ENCODE results near the gene NEMP1. TPM values are rescaled to one million over a fixed set of nuclear protein-coding genes. Genes with fewer than 3 reads are reported as not detected.
"Not testable (repeated sequence)": the region's sequence is repeated elsewhere in the genome, so short reads cannot be mapped to it uniquely, and the experiment has no call there.

The NEMP1 gene
- 14.6 and 14.9 TPM in 2 replicates for total RNA-seq (2014; rRNA removed; shearing (Covaris generic); ENCODE audit: low replicate concordance)

GRCh38 chr12:57078519-57079404 is at the start of gene NEMP1:
Gene NEMP1 (minus strand): TSS chr12:57078791. CDS start chr12:57078745, 46 bp downstream.
- Histone ChIP-seq H3K27me3 (no peaks in the 10 kb centered on the region), H3K36me3 (peaks cover 17% of the 10 kb centered on the region), H3K9me3 (no peaks in the 10 kb centered on the region), H3K4me3 (peak within 1 kb of the TSS; percentile 86)
- peak; percentile 99 for DNase-seq

- H3K4me3 ChIP-seq = peak within 1 kb of the TSS; percentile 96
- peak; percentile 83 for DNase-seq
- peaks cover 20% of the 10 kb centered on the region for H3K36me3 ChIP-seq
- no peaks in the 10 kb centered on the region for H3K27me3 ChIP-seq
- no peaks in the 10 kb centered on the region for H3K9me3 ChIP-seq
These were observed 49.3 kb upstream of the NEMP1 start, which contains the start of gene LRP1 for GRCh38 chr12:57127726-57128518. Gene LRP1 (plus strand): TSS chr12:57128483. CDS start chr12:57128965, 482 bp downstream.

DNA sequence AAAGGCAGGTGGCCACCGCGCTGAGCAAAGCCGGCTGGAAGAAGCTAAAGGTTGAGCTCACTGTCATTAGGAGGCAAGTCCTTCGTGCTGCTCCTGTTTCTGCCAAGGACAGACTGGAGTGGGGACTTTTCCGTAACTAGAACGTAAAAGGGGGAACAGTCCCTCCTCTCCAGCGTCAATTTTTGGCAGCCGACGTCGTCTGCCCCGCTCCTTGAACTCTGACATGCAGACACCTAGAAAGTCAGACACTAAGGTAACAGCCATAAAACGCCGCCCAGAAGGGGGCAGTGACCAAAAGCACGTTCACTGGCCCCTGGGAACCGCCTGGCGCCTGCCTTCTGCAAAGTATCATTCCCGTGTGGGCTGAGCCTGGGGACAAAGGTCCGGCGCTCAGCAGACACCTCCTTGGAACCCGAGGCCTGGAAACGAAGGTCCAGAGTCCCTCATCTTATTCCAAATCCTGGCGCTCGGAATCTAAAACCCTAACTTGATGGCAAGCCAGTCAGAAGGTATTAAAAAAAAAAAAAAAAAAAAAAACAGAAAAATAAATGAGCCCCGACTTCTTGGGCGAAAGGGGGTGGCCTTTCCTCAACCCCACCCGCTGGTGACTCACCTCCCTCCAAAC is 48.6 kb upstream of the NEMP1 start:
- peak; percentile 37 for DNase-seq

DNA sequence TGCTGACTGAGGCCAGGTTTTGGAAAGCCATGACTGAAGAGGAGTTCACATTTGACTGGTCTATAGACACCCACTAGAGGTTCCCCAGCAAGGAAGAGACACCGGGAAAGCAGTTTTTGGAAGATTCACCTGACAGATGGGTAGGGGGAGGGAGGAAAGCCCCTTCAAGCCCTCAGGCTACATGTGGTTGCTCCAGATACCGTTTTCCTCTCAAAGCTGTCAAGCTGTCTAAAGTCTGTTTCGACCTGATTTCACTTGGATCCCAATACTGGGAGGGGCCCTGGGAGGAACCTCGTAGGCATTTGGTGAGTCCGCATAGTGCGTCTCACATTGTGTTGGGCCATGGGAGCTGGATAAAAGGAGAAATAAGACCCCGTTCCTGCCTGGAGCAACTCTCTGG is 48.0 kb upstream of the NEMP1 start:
- H3K27me3 ChIP-seq = no peaks in the 10 kb centered on the region
- DNase-seq = no peak
- no peaks in the 10 kb centered on the region for H3K9me3 ChIP-seq
- H3K36me3 ChIP-seq = peaks cover 9% of the 10 kb centered on the region
- H3K4me3 ChIP-seq = no peak overlapping the region

More for the DNA sequence above, 48.6 kb upstream of the NEMP1 start:
- Histone ChIP-seq H3K27me3 (no peaks in the 10 kb centered on the region), H3K36me3 (peaks cover 15% of the 10 kb centered on the region), H3K4me3 (peak overlapping the region; percentile 96), H3K9me3 (no peaks in the 10 kb centered on the region)

DNA sequence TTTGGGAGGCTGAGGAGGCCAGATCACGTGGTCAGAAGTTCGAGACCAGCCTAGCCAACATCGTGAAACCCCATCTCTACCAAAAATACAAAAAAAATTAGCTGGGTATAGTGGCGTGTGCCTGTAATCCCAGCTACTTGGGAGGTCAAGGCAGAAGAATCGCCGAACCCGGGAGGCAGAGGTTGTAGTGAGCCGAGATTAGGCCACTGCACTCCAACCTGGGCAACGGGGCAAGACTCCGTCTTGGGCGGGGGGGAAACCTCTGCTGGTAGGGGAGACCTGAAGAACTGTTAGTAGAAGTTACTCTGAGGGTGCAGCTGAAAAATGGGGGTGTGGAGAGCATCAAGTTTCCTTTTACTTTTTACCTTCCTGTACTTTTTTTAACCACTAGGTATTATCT is 47.5 kb upstream of the NEMP1 start:
- Histone ChIP-seq H3K9me3 (no peaks in the 10 kb centered on the region), H3K4me3 (no peak overlapping the region), H3K36me3 (peaks cover 5% of the 10 kb centered on the region), H3K27me3 (no peaks in the 10 kb centered on the region)
- DNase-seq = no peak

DNA sequence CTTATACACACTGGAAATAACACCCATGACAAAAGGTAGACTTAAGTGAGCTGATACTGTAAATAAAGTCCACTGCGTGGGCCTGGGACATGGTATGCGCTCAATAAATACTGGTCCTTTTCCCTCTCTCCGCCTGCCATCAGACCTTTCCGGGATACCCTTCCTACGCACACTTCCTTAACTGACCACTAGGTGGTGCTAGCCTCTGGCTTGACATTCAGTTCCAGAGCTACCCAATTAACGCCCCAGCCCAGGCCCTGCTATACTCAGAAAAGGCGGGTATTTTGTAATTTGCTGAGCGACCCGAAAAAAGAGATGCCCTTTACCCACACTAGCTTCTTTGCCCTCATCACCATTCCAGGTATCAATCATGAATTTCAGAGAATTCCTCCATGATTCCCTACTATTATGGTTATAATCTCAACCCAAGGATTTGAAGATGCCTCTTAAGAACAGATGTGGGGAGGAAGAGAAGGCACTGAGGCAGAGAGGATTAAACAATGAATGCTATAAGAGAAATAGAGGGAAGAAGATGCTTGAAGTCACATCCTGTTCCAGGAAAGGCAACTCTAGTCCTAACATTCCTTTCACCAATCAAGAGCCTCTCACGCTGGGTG is 45.8 kb upstream of the NEMP1 start:
- H3K27me3 ChIP-seq = no peaks in the 10 kb centered on the region
- H3K4me3 ChIP-seq = no peak overlapping the region
- no peaks in the 10 kb centered on the region for H3K9me3 ChIP-seq

DNA sequence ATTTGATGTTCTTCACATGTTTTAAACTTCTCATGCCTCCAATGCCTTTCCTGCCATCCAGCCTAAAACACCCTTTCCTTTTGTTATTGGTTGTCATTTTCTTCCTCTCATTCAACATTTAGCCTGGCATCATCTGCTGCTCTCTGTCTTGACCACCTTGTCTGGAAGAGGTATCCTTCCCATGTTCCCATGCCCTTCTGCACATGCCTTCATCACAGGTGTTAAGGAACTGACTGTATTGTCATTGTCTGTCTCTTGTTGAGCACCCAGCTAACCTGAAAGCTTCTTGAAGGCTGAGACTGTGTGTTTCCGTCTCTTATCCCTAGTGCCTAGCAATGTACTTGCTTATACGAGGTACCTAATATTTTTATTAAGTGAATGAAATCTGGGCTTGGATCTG is 45.2 kb upstream of the NEMP1 start:
- Histone ChIP-seq H3K36me3 (no peaks in the 10 kb centered on the region; the same call in 1 of the 2 replicates), H3K9me3 (no peaks in the 10 kb centered on the region), H3K27me3 (no peaks in the 10 kb centered on the region), H3K4me3 (no peak overlapping the region)
- DNase-seq = no peak

More for the DNA sequence above, 45.8 kb upstream of the NEMP1 start:
- DNase-seq = peak; percentile 66
- no peaks in the 10 kb centered on the region; the same call in 1 of the 2 replicates for H3K36me3 ChIP-seq

DNA sequence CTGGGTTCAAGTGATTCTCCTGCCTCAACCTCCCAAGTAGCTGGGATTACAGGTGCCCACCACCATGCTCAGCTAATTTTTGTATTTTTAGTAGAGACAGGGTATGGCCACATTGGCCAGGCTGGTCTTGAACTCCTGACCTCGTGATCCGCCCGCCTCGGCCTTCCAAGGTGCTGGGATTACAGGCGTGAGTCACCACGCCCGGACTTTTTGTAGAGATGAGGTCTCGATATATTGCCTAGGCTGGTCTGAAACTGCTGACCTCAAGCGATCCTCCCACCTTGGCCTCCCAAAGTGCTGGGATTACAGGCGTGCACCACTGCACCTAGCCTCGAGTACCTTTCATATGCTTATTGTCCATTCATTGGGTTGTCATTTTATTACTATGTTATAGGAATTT is 42.1 kb upstream of the NEMP1 start:
- H3K36me3 ChIP-seq, DNase-seq, H3K9me3 ChIP-seq, H3K4me3 ChIP-seq, H3K27me3 ChIP-seq: not testable (repeated sequence)

DNA sequence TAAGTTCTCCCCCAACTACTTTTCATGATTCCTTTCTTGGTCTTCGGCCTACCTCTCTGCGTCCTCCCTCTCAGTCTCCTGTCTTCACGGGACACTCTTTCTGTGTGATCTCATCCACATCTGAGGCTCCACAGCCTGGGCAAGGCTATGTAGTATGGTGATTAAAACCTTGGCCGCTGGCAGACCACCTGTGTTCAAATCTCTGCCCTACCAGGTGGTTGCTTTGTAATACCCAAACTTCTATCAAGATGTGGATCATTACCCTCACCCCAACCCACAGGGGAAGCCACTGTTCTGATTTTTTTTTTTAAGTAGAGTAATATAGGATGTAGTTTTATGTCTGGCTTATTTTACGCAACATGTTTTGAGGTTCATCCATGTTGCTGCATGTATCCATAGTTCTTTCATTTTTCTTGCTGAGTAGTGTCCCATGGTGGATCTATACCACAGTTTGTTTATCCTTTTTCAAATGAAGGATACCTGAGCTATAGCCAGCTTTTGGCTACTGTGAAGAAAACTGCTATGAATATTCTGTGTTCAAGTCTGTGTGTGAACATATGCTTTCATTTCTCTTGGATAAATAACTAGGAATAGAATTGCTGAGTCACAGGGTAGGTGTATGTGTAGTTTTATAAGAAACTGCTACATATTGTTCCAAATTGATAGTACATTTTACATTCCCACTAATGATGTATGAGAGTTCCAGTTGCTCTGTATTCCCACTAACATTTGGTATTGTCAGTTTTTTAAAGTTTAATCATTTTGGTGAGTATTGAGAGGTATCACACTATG is 40.9 kb upstream of the NEMP1 start:
- no peaks in the 10 kb centered on the region for H3K36me3 ChIP-seq
- no peak for DNase-seq
- no peaks in the 10 kb centered on the region for H3K9me3 ChIP-seq
- no peaks in the 10 kb centered on the region for H3K27me3 ChIP-seq
- no peak overlapping the region for H3K4me3 ChIP-seq

- DNase-seq = peak; percentile 91
- Histone ChIP-seq H3K36me3 (no peaks in the 10 kb centered on the region), H3K27me3 (no peaks in the 10 kb centered on the region), H3K4me3 (no peak overlapping the region), H3K9me3 (no peaks in the 10 kb centered on the region)
These were observed 40.2 kb upstream of the NEMP1 start for GRCh38 chr12:57118711-57119271.

DNA sequence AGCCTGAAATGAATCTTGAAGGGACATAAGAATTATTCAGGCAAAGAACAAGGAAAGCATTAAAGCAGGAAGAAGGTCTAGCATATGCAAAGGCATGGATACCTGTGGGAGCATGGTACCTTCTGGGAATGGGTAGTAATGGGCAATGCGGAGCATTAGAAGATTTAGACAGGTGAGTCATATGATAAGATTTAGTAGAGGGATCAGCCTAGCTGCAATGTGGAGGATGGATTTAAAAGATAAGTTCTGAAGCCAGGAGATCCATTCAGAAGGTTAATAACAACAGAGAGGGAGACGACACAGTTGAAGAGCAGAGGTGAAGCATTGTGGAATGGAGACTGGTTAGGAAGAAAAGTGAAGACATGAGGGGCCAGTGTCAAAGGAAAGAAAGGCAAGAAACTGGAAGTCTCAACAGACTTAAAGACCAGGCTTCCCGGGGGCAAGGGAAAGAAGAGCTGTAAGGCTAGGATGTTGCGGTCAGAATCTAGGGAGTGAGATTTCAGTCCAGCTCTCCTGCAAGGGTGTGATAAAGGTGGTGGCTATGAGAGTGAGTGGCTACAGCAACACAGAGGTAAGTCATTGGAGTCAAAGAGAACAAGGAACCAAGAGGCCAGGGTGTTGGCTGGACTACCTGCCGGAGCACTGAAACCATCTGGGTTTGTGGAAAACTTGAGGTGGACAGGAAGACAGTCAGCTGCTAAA is 38.1 kb upstream of the NEMP1 start:
- Histone ChIP-seq H3K36me3 (no peaks in the 10 kb centered on the region), H3K9me3 (no peaks in the 10 kb centered on the region), H3K27me3 (no peaks in the 10 kb centered on the region), H3K4me3 (no peak overlapping the region)
- DNase-seq = no peak

GRCh38 chr12:57112492-57113294 is 34.1 kb upstream of the NEMP1 start:
- no peak for DNase-seq
- Histone ChIP-seq H3K36me3 (no peaks in the 10 kb centered on the region), H3K27me3 (no peaks in the 10 kb centered on the region), H3K4me3 (peak overlapping the region; percentile 61), H3K9me3 (no peaks in the 10 kb centered on the region)

GRCh38 chr12:57111031-57111734 is 32.6 kb upstream of the NEMP1 start, which contains the start of gene STAT6:
Gene STAT6 (minus strand): TSS chr12:57111362. CDS start chr12:57108278, 3,084 bp downstream.
- no peaks in the 10 kb centered on the region for H3K27me3 ChIP-seq
- DNase-seq = peak; percentile 78
- peaks cover 4% of the 10 kb centered on the region for H3K36me3 ChIP-seq
- H3K9me3 ChIP-seq = no peaks in the 10 kb centered on the region
- peak within 1 kb of the TSS; percentile 61 for H3K4me3 ChIP-seq
